AG10803 (cell line): ENCODE data around the gene NUS1.
"Not testable (repeated sequence)": the region's sequence is repeated elsewhere in the genome, so short reads cannot be mapped to it uniquely, and the experiment has no call there.

Experiments used
- DNase-seq: peaks from one replicate; pipeline ENCODE4 v3.0.0; 2010; ENCODE audit warnings: low read depth
- H3K4me3 ChIP-seq: 2 replicates; pipeline ENCODE4 v1.5.1; 2011; ENCODE audit warnings: mild to moderate bottlenecking, low read length, control low read depth
- CTCF ChIP-seq: conservative IDR thresholded peaks from 2 replicates; pipeline ENCODE4 v1.5.1; 2011; ENCODE audit warnings: mild to moderate bottlenecking, low read length, control low read depth, inconsistent platforms

NUS1 gene

GRCh38 chr6:117674991-117675657 is at the start of gene NUS1:
TSS of gene NUS1 (plus strand) at chr6:117675469. CDS start at chr6:117675671, 202 bp downstream.
- peak; percentile 73 for TF ChIP-seq CTCF

GRCh38 chr6:117627533-117627932 is 47.7 kb upstream of the NUS1 start:
- DNase-seq: no peak
- no peak overlapping the region for H3K4me3 ChIP-seq
- no peak for TF ChIP-seq CTCF

More at GRCh38 chr6:117674991-117675657, at the start of gene NUS1:
- DNase-seq: peak; percentile 96
- peak within 1 kb of the TSS; percentile 81 for H3K4me3 ChIP-seq

- no peak for DNase-seq
- no peak overlapping the region for H3K4me3 ChIP-seq
- TF ChIP-seq CTCF: no peak
These were observed 46.1 kb upstream of the NUS1 start for GRCh38 chr6:117629119-117629660.

GRCh38 chr6:117637770-117638169 is 37.5 kb upstream of the NUS1 start:
- TF ChIP-seq CTCF: no peak

GRCh38 chr6:117642976-117643375 is 32.3 kb upstream of the NUS1 start:
- H3K4me3 ChIP-seq: no peak overlapping the region
- DNase-seq: no peak
- no peak for TF ChIP-seq CTCF

More at GRCh38 chr6:117637770-117638169, 37.5 kb upstream of the NUS1 start:
- H3K4me3 ChIP-seq: no peak overlapping the region
- no peak for DNase-seq

- DNase-seq: not testable (repeated sequence)
These were observed 23.3 kb upstream of the NUS1 start for GRCh38 chr6:117651984-117652383.

GRCh38 chr6:117653949-117654348 is 21.3 kb upstream of the NUS1 start:
- TF ChIP-seq CTCF: no peak
- no peak for DNase-seq
- H3K4me3 ChIP-seq: no peak overlapping the region

More at GRCh38 chr6:117651984-117652383, 23.3 kb upstream of the NUS1 start:
- not testable (repeated sequence) for H3K4me3 ChIP-seq
